SK-N-SH (cell line): ENCODE results near the gene RHOBTB1. TPM values are rescaled to one million over a fixed set of nuclear protein-coding genes. Genes with fewer than 3 reads are reported as not detected.

Experiments used
- CTCF ChIA-PET: fragments of 300-600, 350-600 bp; formaldehyde crosslinking; extraction: SDS; loops from one replicate; lab custom pipeline; 2021; lab: Yijun Ruan, JAX
- POLR2A ChIA-PET: fragments of 350-600 bp; sonication (Branson Sonifier 250); formaldehyde crosslinking; extraction: SDS; loops from one replicate; lab custom pipeline; 2020; ENCODE audit warnings: antibody characterized with exemption, inconsistent platforms; lab: Yijun Ruan, JAX
- DNase-seq: peaks from one replicate; pipeline ENCODE4 v3.0.0; 2012
- H2AFZ ChIP-seq: fragments of 200-600 bp; sonication (generic); 2 replicates; pipeline ENCODE4 v1.8.1; 2016; ENCODE audit warnings: antibody characterized with exemption, mild to moderate bottlenecking, low read depth
- H3F3A ChIP-seq: fragments of 200-600 bp; sonication (generic); replicated peaks from 2 replicates; pipeline ENCODE3; 2016; ENCODE audit warnings: antibody characterized with exemption, mild to moderate bottlenecking; ENCODE audit not compliant: insufficient read depth
- H3K27ac ChIP-seq, 2 experiments: fragments of 200-500 bp in 1 of 2; fragments of 200-600 bp in 1 of 2; sonication (Bioruptor generic) in 1 of 2; sonication (generic), shearing (Covaris generic) in 1 of 2; 2 replicates each; pipeline versions ENCODE4 v1.5.1 to v1.6.1; 2014 to 2016; ENCODE audit warnings: low read depth in 2 of 2, inconsistent platforms in 1 of 2, low read length in 1 of 2, mild to moderate bottlenecking in 1 of 2, mixed read lengths in 1 of 2
- H3K27me3 ChIP-seq: fragments of 200-600 bp; sonication (generic), shearing (Covaris generic); 2 replicates; pipeline ENCODE4 v1.6.1; 2016; ENCODE audit warnings: mixed run types; ENCODE audit not compliant: insufficient read depth
- H3K36me3 ChIP-seq, 2 experiments: fragments of 200-500 bp in 1 of 2; fragments of 200-600 bp in 1 of 2; sonication (Bioruptor generic) in 1 of 2; sonication (generic) in 1 of 2; replicated peaks in 1 of 2; 2 replicates each; pipeline versions ENCODE3 to v1.5.1; 2014 to 2016; ENCODE audit warnings: low read length in 1 of 2, mild to moderate bottlenecking in 1 of 2; ENCODE audit not compliant: insufficient read depth in 2 of 2, control insufficient read depth in 1 of 2
- H3K4me1 ChIP-seq, 2 experiments: fragments of 200-500 bp in 1 of 2; fragments of 200-600 bp in 1 of 2; sonication (Bioruptor generic) in 1 of 2; sonication (generic), shearing (Covaris generic) in 1 of 2; 2 replicates each; pipeline versions ENCODE4 v1.5.1 to v1.6.1; 2014 to 2016; ENCODE audit warnings: low read depth in 1 of 2, low read length in 1 of 2, mixed run types in 1 of 2; ENCODE audit not compliant: insufficient read depth in 2 of 2, control insufficient read depth in 1 of 2
- H3K4me2 ChIP-seq: fragments of 200-600 bp; sonication (generic), shearing (Covaris generic); 2 replicates; pipeline ENCODE4 v1.6.1; 2017; ENCODE audit warnings: mixed run types
- H3K4me3 ChIP-seq, 2 experiments: fragments of 200-500 bp in 1 of 2; fragments of 200-600 bp in 1 of 2; sonication (Bioruptor generic) in 1 of 2; sonication (generic), shearing (Covaris generic) in 1 of 2; 2 replicates each; pipeline versions ENCODE4 v1.5.1 to v1.8.1; 2014 to 2016; ENCODE audit warnings: low read depth in 2 of 2, inconsistent platforms in 1 of 2, low read length in 1 of 2, mild to moderate bottlenecking in 1 of 2, mixed read lengths in 1 of 2, moderate library complexity in 1 of 2
- H3K79me2 ChIP-seq: fragments of 200-600 bp; sonication (generic); 2 replicates; pipeline ENCODE4 v1.8.1; 2017; ENCODE audit warnings: mild to moderate bottlenecking; ENCODE audit not compliant: insufficient read depth
- H3K9ac ChIP-seq: fragments of 200-600 bp; sonication (generic); 2 replicates; pipeline ENCODE4 v1.6.1; 2017; ENCODE audit warnings: mixed run types
- H3K9me2 ChIP-seq: fragments of 200-600 bp; sonication (generic); 2 replicates; pipeline ENCODE4 v1.6.1; 2017; ENCODE audit warnings: mixed run types
- H3K9me3 ChIP-seq: fragments of 200-600 bp; sonication (generic); 2 replicates; pipeline ENCODE4 v1.6.1; 2017; ENCODE audit warnings: mixed run types, mild to moderate bottlenecking, moderate library complexity
- H4K20me1 ChIP-seq: fragments of 200-600 bp; sonication (generic); 2 replicates; pipeline ENCODE4 v1.6.1; 2017; ENCODE audit warnings: mild to moderate bottlenecking, mixed run types; ENCODE audit not compliant: insufficient read depth
- ELF1 ChIP-seq: IDR thresholded peaks from 2 replicates; pipeline ENCODE4 v1.4.0; 2012
- EP300 ChIP-seq, 2 experiments: IDR thresholded peaks; 2 replicates each; pipeline versions ENCODE4 v1.4.0 to v1.6.1; 2012; ENCODE audit warnings: borderline replicate concordance in 1 of 2, low read depth in 1 of 2, low read length in 1 of 2
- EZH2phosphoT487 ChIP-seq: fragments of 200-600 bp; sonication (generic); IDR thresholded peaks from 2 replicates; pipeline ENCODE4 v1.6.1; 2017; ENCODE audit warnings: low read depth, mixed run types, mild to moderate bottlenecking, antibody characterized with exemption, moderate library complexity, borderline replicate concordance
- FOSL2 ChIP-seq: IDR thresholded peaks from 2 replicates; pipeline ENCODE4 v1.4.0; 2012; ENCODE audit warnings: low read depth, mild to moderate bottlenecking, moderate library complexity, borderline replicate concordance
- FOXJ3 ChIP-seq: sonication (generic); formaldehyde crosslinking; IDR thresholded peaks from 2 replicates; pipeline ENCODE4 v1.5.1; 2020; ENCODE audit warnings: mild to moderate bottlenecking, missing genetic modification reagents
- IRF3 ChIP-seq: fragments of 150-350 bp; IDR thresholded peaks from 2 replicates; pipeline ENCODE4 v1.6.1; 2016; ENCODE audit warnings: mild to moderate bottlenecking, low read depth, low read length
- MXI1 ChIP-seq: IDR thresholded peaks from 2 replicates; pipeline ENCODE4 v1.6.1; 2012; ENCODE audit warnings: mild to moderate bottlenecking, low read depth, low read length, improper control_type of control experiment
- NFIC ChIP-seq: IDR thresholded peaks from 2 replicates; pipeline ENCODE4 v1.4.0; 2012; ENCODE audit warnings: borderline replicate concordance
- NRF1 ChIP-seq: IDR thresholded peaks from 2 replicates; pipeline ENCODE4 v1.6.1; 2012; ENCODE audit warnings: low read depth, mild to moderate bottlenecking, low read length
- RAD21 ChIP-seq: IDR thresholded peaks from 2 replicates; pipeline ENCODE4 v1.6.1; 2012; ENCODE audit warnings: mild to moderate bottlenecking, low read length
- RCOR1 ChIP-seq: fragments of 150-350 bp; IDR thresholded peaks from 2 replicates; pipeline ENCODE4 v1.6.1; 2017; ENCODE audit warnings: antibody characterized with exemption, low read length
- SIN3A ChIP-seq: IDR thresholded peaks from 2 replicates; pipeline ENCODE4 v1.6.1; 2012; ENCODE audit warnings: low read depth, mild to moderate bottlenecking, low read length, moderate library complexity, borderline replicate concordance
- TAF1 ChIP-seq: IDR thresholded peaks from 2 replicates; pipeline ENCODE4 v1.6.1; 2012; ENCODE audit warnings: low read depth, mild to moderate bottlenecking, low read length, moderate library complexity, borderline replicate concordance
- TEAD4 ChIP-seq: IDR thresholded peaks from 2 replicates; pipeline ENCODE4 v1.4.0; 2012; ENCODE audit warnings: mild to moderate bottlenecking, borderline replicate concordance; ENCODE audit not compliant: insufficient read depth
- USF2 ChIP-seq: fragments of 150-350 bp; IDR thresholded peaks from 2 replicates; pipeline ENCODE4 v1.6.1; 2017; ENCODE audit warnings: antibody characterized with exemption, low read length, low read depth, borderline replicate concordance
- YY1 ChIP-seq: IDR thresholded peaks from 2 replicates; pipeline ENCODE4 v1.4.0; 2012; ENCODE audit warnings: low read depth, mild to moderate bottlenecking
- ZBTB33 ChIP-seq: IDR thresholded peaks from 2 replicates; pipeline ENCODE4 v1.4.0; 2012; ENCODE audit warnings: low read depth, borderline replicate concordance
- WGBS: methylation state at CpG from one replicate; pipeline ENCODE4 v1.1.6; 2017; ENCODE audit warnings: low lambda C conversion rate; 5-methylcytosine and 5-hydroxymethylcytosine counted together
- polyA plus RNA-seq, 3 experiments: library from polyadenylated mRNA; depleted of rRNA; stranded (reverse); fragments of >200 nt; gene quantifications; 2 replicates each; pipeline ENCODE4 v1.2.3, GENCODE V29; 2012
- TF ChIP-seq, protein P1 (sequence below): IDR thresholded peaks from 2 replicates; pipeline ENCODE4 v1.4.0; 2012; ENCODE audit warnings: low read depth, borderline replicate concordance
- TF ChIP-seq, protein P2 (sequence below): IDR thresholded peaks from 2 replicates; pipeline ENCODE4; 2012

RHOBTB1 gene
- polyA plus RNA-seq, 1 of the 3 experiments (the other 2 are of a cell fraction) = 10.5 TPM

DNA sequence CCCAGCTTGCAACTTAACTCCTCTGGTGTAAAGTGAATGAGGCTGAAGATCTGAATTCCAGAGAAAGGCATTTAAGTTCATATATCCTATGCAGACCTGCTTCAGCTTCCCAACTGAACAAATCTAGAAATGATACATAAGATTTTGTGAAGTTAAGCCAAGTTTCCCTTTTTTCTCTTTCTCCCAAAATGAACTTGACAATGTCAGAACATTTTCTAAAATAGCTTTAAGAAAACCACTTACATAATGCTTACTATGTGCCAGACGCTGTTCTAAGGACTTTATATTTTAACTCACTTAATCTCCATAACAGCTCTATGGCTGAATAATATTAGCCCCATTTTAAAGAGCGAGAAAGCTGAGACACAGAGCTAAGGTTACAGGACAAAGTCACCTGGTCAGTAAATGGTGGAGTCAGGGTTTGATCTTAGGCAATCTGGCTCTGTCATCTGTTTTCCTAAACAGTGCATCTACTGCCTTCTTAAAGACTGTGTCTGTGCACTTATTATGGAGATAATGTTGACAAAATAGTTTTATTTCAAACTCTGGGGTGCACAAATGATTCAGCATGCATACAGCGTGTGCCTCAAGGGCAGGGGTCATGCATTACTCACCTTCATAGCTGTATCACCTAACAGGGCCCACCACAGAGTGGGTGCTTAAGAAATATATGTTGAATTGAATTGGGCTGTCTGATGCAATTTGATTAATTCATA is 66.8 kb downstream of the RHOBTB1 start:
- no peaks in the 10 kb centered on the region for H3K9me3 ChIP-seq
- no peaks in the 10 kb centered on the region for H3K79me2 ChIP-seq
- DNase-seq = no peak
- H4K20me1 ChIP-seq = no peaks in the 10 kb centered on the region
- no peak overlapping the region for H2AFZ ChIP-seq
- ChIA-PET POLR2A (no interaction called here), CTCF (interaction anchor here (0.7 to 1.4 kb wide), 4 partner anchors 8 to 406 kb away, joined by 3 to 5 read pairs (median 4); no protein-coding TSS in a partner anchor)
- no peak overlapping the region for H3K9ac ChIP-seq
- H3K27me3 ChIP-seq = no peaks in the 10 kb centered on the region
- no peak overlapping the region for H3K27ac ChIP-seq
- H3K4me3 ChIP-seq = no peak overlapping the region
- H3K4me1 ChIP-seq = no peaks in the 10 kb centered on the region; a peak in 1 of 4 replicates
- H3F3A ChIP-seq = no peaks in the 10 kb centered on the region
- peaks cover 22 to 34% of the 10 kb centered on the region in 2 experiments for H3K36me3 ChIP-seq
- no peak for TF ChIP-seq ZBTB33
- TF ChIP-seq IRF3 = no peak
- no peak for TF ChIP-seq RCOR1
- TF ChIP-seq, protein P1, sequence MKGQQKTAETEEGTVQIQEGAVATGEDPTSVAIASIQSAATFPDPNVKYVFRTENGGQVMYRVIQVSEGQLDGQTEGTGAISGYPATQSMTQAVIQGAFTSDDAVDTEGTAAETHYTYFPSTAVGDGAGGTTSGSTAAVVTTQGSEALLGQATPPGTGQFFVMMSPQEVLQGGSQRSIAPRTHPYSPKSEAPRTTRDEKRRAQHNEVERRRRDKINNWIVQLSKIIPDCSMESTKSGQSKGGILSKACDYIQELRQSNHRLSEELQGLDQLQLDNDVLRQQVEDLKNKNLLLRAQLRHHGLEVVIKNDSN = no peak
- TF ChIP-seq ELF1 = no peak
- TF ChIP-seq NRF1 = no peak
- no peak for TF ChIP-seq YY1
- TF ChIP-seq MXI1 = no peak
- no peak for TF ChIP-seq EP300 (IDR thresholded peaks at IDR 0.05; ENCODE audit: borderline replicate concordance in 1 of 2, low read depth in 1 of 2, low read length in 1 of 2)
- TF ChIP-seq FOSL2 = no peak
- no peak for TF ChIP-seq FOXJ3 (CRISPR knock-in tag)
- TF ChIP-seq NFIC = no peak
- TF ChIP-seq EZH2phosphoT487 = no peak
- TF ChIP-seq USF2 = no peak
- TF ChIP-seq TEAD4 = no peak
- no peak for TF ChIP-seq RAD21
- no peak for TF ChIP-seq TAF1
- no peak for TF ChIP-seq SIN3A
- TF ChIP-seq, protein P2, sequence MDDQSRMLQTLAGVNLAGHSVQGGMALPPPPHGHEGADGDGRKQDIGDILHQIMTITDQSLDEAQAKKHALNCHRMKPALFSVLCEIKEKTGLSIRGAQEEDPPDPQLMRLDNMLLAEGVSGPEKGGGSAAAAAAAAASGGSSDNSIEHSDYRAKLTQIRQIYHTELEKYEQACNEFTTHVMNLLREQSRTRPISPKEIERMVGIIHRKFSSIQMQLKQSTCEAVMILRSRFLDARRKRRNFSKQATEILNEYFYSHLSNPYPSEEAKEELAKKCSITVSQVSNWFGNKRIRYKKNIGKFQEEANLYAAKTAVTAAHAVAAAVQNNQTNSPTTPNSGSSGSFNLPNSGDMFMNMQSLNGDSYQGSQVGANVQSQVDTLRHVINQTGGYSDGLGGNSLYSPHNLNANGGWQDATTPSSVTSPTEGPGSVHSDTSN = no peak
- TF ChIP-seq, all 33 proteins: peak for 0
- WGBS = 93% methylated on average over 3 of the region's 3 CpGs
- Histone ChIP-seq H3K4me2 (no peak overlapping the region), H3K9me2 (no peaks in the 10 kb centered on the region)
